NT2/D1 (cell line): ENCODE results near the gene ADIRF.

Experiments
- SUZ12 ChIP-seq: IDR thresholded peaks from 2 replicates; pipeline ENCODE4 v1.6.1; 2011; ENCODE audit not compliant: insufficient read length, insufficient read depth; ENCODE audit errors: extremely low read depth
- ZNF274 ChIP-seq: IDR thresholded peaks from 2 replicates; pipeline ENCODE4 v1.6.1; 2011; ENCODE audit warnings: mild to moderate bottlenecking, low read depth, low read length

DNA sequence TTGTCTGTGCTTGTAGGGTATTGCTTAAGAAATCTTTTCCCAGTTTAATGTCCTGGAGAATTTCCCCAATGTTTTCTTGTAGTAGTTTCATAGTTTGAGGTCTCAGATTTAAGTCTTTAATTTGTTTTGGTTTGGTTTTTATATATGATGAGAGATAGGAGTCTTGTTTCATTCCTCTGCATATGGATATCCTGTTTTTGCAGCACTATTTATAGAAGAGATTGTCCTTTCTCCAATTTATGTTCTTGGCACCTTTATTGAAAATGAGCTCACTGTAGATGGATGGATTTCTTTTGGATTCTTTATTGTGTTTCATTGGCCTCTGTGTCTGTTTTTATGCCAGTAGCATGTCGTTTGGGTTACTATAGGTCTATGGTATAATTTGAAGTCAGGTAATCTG is 20.2 kb downstream of the ADIRF start:
- TF ChIP-seq SUZ12 (no peak), ZNF274 (no peak)
